T47D (cell line): ENCODE results near the gene PDE7B.

Source experiments
- DNase-seq, 2 experiments: peaks; one replicate each; pipeline versions ENCODE4 v3.0.0 to v3.0.0-alpha.2; 2011 to 2012; ENCODE audit warnings: low read depth in 1 of 2, low spot score in 1 of 2
- JUND ChIP-seq: IDR thresholded peaks from 2 replicates; pipeline ENCODE4 v1.6.1; 2012; ENCODE audit warnings: low read depth
- in situ Hi-C: cut with HindIII; loops from 2 replicates; pipeline ENCODE4 v1.10.0; 2016; ENCODE audit warnings: low sequenced_read_pairs, low pct_unique_long_range_greater_than_20kb

PDE7B gene

GRCh38 chr6:136020691-136021090 is 169.2 kb downstream of the PDE7B start:
- no peak for TF ChIP-seq JUND
- DNase-seq = no peak
- in situ Hi-C loops = no loop called here

- TF ChIP-seq JUND = no peak
- in situ Hi-C loops = no loop called here
- DNase-seq = no peak
Measured at GRCh38 chr6:136022224-136022874, 170.8 kb downstream of the PDE7B start.

- TF ChIP-seq JUND = no peak
- in situ Hi-C loops = no loop called here
- no peak for DNase-seq
Measured at GRCh38 chr6:136024711-136025110, 173.2 kb downstream of the PDE7B start.

GRCh38 chr6:136025736-136026135 is 174.2 kb downstream of the PDE7B start:
- in situ Hi-C loops = no loop called here
- no peak for TF ChIP-seq JUND

GRCh38 chr6:136030131-136030530 is 178.6 kb downstream of the PDE7B start:
- in situ Hi-C loops = no loop called here
- TF ChIP-seq JUND = no peak
- DNase-seq = no peak

More at GRCh38 chr6:136025736-136026135, 174.2 kb downstream of the PDE7B start:
- no peak for DNase-seq

GRCh38 chr6:136031982-136032381 is 180.5 kb downstream of the PDE7B start:
- in situ Hi-C loops = no loop called here
- peak in 1 of 2 experiments; percentile 21 for DNase-seq
- TF ChIP-seq JUND = no peak

- in situ Hi-C loops = no loop called here
- no peak for DNase-seq
Measured at GRCh38 chr6:136033416-136033815, 181.9 kb downstream of the PDE7B start.

GRCh38 chr6:136034422-136034821 is 182.9 kb downstream of the PDE7B start:
- no peak for TF ChIP-seq JUND
- in situ Hi-C loops = no loop called here
- DNase-seq = no peak

More at GRCh38 chr6:136033416-136033815, 181.9 kb downstream of the PDE7B start:
- no peak for TF ChIP-seq JUND

GRCh38 chr6:136035378-136036070 is 184.0 kb downstream of the PDE7B start:
- no peak for TF ChIP-seq JUND
- no peak for DNase-seq
- in situ Hi-C loops = no loop called here

GRCh38 chr6:136036071-136036380 is 184.5 kb downstream of the PDE7B start:
- DNase-seq = no peak
- in situ Hi-C loops = no loop called here
- TF ChIP-seq JUND = no peak

GRCh38 chr6:136036601-136037000 is 185.1 kb downstream of the PDE7B start:
- in situ Hi-C loops = no loop called here
- no peak for TF ChIP-seq JUND
- no peak for DNase-seq

- in situ Hi-C loops = no loop called here
- DNase-seq = no peak
- TF ChIP-seq JUND = no peak
Measured at GRCh38 chr6:136037242-136037875, 185.9 kb downstream of the PDE7B start.

- no peak for TF ChIP-seq JUND
- DNase-seq = no peak
- in situ Hi-C loops = no loop called here
Measured at GRCh38 chr6:136037876-136038460, 186.5 kb downstream of the PDE7B start.
